HL-60 (cell line): ENCODE results near the gene IGF2BP3.

ENCODE experiments used
- DNase-seq, 2 experiments: peaks; one replicate each; pipeline ENCODE4 v3.0.0-alpha.2; 2010 to 2020; ENCODE audit warnings: low read depth in 1 of 2, low spot score in 1 of 2
- H3K27ac ChIP-seq: fragments of 250-450 bp; sonication (Bioruptor Pico); replicated peaks from 2 replicates; pipeline ENCODE4 v1.5.1; 2020; ENCODE audit warnings: mild to moderate bottlenecking, moderate library complexity
- H3K27me3 ChIP-seq: fragments of 250-450 bp; sonication (Bioruptor Pico); 2 replicates; pipeline ENCODE4 v1.5.1; 2021; ENCODE audit warnings: mild to moderate bottlenecking, moderate library complexity; ENCODE audit not compliant: insufficient read depth, poor library complexity, severe bottlenecking
- H3K4me3 ChIP-seq: replicated peaks from 2 replicates; pipeline ENCODE4 v1.5.1; 2011; ENCODE audit warnings: mild to moderate bottlenecking, control low read depth, low read length; ENCODE audit not compliant: insufficient read depth
- GABPA ChIP-seq: IDR thresholded peaks from 2 replicates; pipeline ENCODE4 v1.6.1; 2012; ENCODE audit warnings: low read depth
- POLR2AphosphoS5 ChIP-seq: IDR thresholded peaks from 2 replicates; pipeline ENCODE4 v1.6.1; 2012; ENCODE audit warnings: low read depth
- REST ChIP-seq: IDR thresholded peaks from 2 replicates; pipeline ENCODE4 v1.6.1; 2012; ENCODE audit warnings: low read depth; ENCODE audit not compliant: insufficient replicate concordance
- SPI1 ChIP-seq: IDR thresholded peaks from 2 replicates; pipeline ENCODE4 v1.6.1; 2012; ENCODE audit warnings: low read depth, mild to moderate bottlenecking, borderline replicate concordance
- TF ChIP-seq, protein P1 (sequence below): IDR thresholded peaks from one replicate; pipeline ENCODE4 v1.5.1; 2011; ENCODE audit warnings: low read length, control low read depth, inconsistent platforms; ENCODE audit not compliant: insufficient read depth

IGF2BP3 gene

GRCh38 chr7:23445326-23445725 is 25.0 kb downstream of the IGF2BP3 start:
- DNase-seq: no peak
- H3K27me3 ChIP-seq: no peaks in the 10 kb centered on the region
- H3K4me3 ChIP-seq: no peak overlapping the region
- TF ChIP-seq REST (no peak), GABPA (no peak), POLR2AphosphoS5 (no peak), SPI1 (no peak)
- TF ChIP-seq, protein P1, sequence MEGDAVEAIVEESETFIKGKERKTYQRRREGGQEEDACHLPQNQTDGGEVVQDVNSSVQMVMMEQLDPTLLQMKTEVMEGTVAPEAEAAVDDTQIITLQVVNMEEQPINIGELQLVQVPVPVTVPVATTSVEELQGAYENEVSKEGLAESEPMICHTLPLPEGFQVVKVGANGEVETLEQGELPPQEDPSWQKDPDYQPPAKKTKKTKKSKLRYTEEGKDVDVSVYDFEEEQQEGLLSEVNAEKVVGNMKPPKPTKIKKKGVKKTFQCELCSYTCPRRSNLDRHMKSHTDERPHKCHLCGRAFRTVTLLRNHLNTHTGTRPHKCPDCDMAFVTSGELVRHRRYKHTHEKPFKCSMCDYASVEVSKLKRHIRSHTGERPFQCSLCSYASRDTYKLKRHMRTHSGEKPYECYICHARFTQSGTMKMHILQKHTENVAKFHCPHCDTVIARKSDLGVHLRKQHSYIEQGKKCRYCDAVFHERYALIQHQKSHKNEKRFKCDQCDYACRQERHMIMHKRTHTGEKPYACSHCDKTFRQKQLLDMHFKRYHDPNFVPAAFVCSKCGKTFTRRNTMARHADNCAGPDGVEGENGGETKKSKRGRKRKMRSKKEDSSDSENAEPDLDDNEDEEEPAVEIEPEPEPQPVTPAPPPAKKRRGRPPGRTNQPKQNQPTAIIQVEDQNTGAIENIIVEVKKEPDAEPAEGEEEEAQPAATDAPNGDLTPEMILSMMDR: no peak
- H3K27ac ChIP-seq: peak overlapping the region; percentile 56

DNA sequence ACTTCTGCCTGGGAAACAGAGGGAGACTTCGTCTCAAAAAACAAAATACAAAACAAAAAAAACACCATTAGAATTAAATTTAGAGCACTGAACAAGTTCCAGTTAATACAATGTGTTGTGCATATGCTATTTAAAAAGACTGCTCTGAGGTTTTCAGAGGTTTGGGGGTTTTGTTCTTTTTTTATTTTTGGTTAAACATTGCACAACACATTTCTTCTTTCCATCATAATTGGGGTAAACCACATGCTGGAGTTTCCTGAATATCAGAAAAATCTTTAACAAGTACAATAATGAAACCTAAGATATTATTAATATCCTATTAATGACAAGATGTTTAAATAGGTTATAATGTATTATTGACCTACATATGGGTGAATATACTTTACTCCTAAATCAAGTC is 26.3 kb downstream of the IGF2BP3 start:
- TF ChIP-seq, protein P1: no peak
- TF ChIP-seq SPI1 (no peak), REST (no peak), GABPA (no peak), POLR2AphosphoS5 (no peak)
- no peak for DNase-seq
- no peaks in the 10 kb centered on the region for H3K27me3 ChIP-seq
- no peak overlapping the region for H3K27ac ChIP-seq
- H3K4me3 ChIP-seq: no peak overlapping the region

DNA sequence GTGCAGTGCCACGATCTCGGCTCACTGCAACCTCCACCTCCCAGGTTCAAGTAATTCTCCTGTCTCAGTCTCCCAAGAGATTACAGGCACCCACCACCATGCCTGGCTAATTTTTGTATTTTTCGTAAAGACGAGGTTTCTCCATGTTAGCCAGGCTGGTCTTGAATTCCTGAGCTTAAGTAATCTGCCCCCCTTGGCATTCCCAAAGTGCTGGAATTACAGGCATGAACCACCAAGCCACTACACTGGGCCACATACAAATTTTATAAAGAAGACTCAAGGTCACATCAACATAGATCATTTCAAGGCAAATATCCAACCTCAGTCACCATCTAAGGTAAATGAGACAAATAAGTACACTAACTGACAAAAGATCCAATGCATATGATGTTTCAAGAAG is 32.1 kb downstream of the IGF2BP3 start:
- no peak for DNase-seq
- no peak for TF ChIP-seq POLR2AphosphoS5
- no peak for TF ChIP-seq SPI1
- TF ChIP-seq REST: no peak
- TF ChIP-seq, protein P1: no peak
- no peak for TF ChIP-seq GABPA
- Histone ChIP-seq H3K27me3 (no peaks in the 10 kb centered on the region), H3K27ac (no peak overlapping the region), H3K4me3 (no peak overlapping the region)
